ENCODE measurements around the gene HSPB9. TPM values are rescaled to one million over a fixed set of nuclear protein-coding genes. Genes with fewer than 3 reads are reported as not detected.

Gene HSPB9
- not detected in 2 replicates for total RNA-seq

DNA sequence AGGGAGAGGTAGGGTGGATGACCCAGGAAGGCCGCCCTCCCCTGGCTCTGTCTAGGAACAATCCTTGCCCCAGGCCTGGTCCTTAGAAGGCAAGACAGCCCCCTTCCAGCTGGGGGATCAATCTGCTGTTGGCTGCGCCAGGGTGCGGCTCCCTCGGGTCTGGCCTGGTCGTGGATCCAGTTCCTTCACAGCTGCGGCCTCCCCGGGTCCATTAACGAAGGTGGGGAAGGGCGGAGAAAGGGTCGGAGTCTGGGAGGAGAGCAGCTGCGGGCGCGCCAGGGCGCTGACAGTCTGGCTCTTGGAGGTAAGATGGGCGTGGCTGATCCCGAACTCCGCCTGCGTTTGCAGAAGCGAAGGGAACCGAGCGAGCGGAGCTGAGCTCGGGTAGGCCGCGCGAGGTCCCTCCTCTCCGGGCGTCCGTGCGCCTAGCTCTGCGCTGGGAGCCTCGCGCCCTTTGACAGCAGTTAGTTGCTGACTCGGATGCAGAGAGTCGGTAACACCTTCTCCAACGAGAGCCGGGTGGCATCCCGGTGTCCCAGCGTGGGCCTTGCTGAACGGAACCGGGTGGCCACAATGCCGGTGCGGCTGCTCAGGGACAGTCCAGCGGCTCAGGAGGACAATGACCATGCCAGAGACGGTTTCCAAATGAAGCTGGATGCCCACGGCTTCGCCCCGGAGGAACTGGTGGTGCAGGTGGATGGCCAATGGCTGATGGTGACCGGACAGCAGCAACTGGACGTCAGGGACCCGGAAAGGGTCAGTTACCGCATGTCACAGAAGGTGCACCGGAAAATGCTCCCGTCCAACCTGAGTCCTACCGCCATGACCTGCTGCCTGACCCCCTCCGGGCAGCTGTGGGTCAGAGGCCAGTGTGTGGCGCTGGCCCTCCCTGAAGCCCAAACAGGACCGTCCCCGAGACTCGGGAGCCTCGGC, at the start of gene HSPB9:
Gene HSPB9 (plus strand): TSS at position 434 of the 933 bp plus-strand sequence. CDS start 47 bp downstream, at position 481.
- H3K4me3 ChIP-seq (ENCODE audit: low read depth, low read length): no peak within 1 kb of the TSS
- TF ChIP-seq, protein P1, sequence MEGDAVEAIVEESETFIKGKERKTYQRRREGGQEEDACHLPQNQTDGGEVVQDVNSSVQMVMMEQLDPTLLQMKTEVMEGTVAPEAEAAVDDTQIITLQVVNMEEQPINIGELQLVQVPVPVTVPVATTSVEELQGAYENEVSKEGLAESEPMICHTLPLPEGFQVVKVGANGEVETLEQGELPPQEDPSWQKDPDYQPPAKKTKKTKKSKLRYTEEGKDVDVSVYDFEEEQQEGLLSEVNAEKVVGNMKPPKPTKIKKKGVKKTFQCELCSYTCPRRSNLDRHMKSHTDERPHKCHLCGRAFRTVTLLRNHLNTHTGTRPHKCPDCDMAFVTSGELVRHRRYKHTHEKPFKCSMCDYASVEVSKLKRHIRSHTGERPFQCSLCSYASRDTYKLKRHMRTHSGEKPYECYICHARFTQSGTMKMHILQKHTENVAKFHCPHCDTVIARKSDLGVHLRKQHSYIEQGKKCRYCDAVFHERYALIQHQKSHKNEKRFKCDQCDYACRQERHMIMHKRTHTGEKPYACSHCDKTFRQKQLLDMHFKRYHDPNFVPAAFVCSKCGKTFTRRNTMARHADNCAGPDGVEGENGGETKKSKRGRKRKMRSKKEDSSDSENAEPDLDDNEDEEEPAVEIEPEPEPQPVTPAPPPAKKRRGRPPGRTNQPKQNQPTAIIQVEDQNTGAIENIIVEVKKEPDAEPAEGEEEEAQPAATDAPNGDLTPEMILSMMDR (IDR thresholded peaks at IDR 0.05; ENCODE audit: insufficient read depth, low read depth, low read length): no peak
- DNase-seq (ENCODE audit: low read depth): peak; percentile 40

GRCh38 chr17:42075789-42076188, 46.8 kb upstream of the HSPB9 start:
- TF ChIP-seq, protein P1 (IDR thresholded peaks at IDR 0.05; ENCODE audit: insufficient read depth, low read depth, low read length): no peak
- DNase-seq (ENCODE audit: low read depth): no peak

GRCh38 chr17:42076797-42077559, 45.6 kb upstream of the HSPB9 start:
- DNase-seq (ENCODE audit: low read depth): no peak
- no peak overlapping the region for H3K4me3 ChIP-seq (ENCODE audit: low read depth, low read length)
- TF ChIP-seq, protein P1 (IDR thresholded peaks at IDR 0.05; ENCODE audit: insufficient read depth, low read depth, low read length): no peak

More at GRCh38 chr17:42075789-42076188, 46.8 kb upstream of the HSPB9 start:
- H3K4me3 ChIP-seq (ENCODE audit: low read depth, low read length): no peak overlapping the region

- no peak for DNase-seq (ENCODE audit: low read depth)
- no peak overlapping the region for H3K4me3 ChIP-seq (ENCODE audit: low read depth, low read length)
- TF ChIP-seq, protein P1 (IDR thresholded peaks at IDR 0.05; ENCODE audit: insufficient read depth, low read depth, low read length): no peak
Observed at GRCh38 chr17:42077755-42078154, 44.8 kb upstream of the HSPB9 start.

- H3K4me3 ChIP-seq (ENCODE audit: low read depth, low read length): no peak overlapping the region
- DNase-seq (ENCODE audit: low read depth): no peak
- TF ChIP-seq, protein P1 (IDR thresholded peaks at IDR 0.05; ENCODE audit: insufficient read depth, low read depth, low read length): no peak
Observed at GRCh38 chr17:42078396-42079043, 44.1 kb upstream of the HSPB9 start.

- no peak for DNase-seq (ENCODE audit: low read depth)
- H3K4me3 ChIP-seq (ENCODE audit: low read depth, low read length): no peak overlapping the region
- TF ChIP-seq, protein P1 (IDR thresholded peaks at IDR 0.05; ENCODE audit: insufficient read depth, low read depth, low read length): no peak
Observed at GRCh38 chr17:42079541-42079940, 43.1 kb upstream of the HSPB9 start.

Data from fibroblast of villous mesenchyme (primary cell).